H1 (cell line): ENCODE measurements around the gene LAMB1. TPM values are rescaled to one million over a fixed set of nuclear protein-coding genes. Genes with fewer than 3 reads are reported as not detected.

Source experiments
- CTCF ChIA-PET: fragments of 300-600 bp; sonication (Branson Sonifier 250); formaldehyde crosslinking; loops from one replicate; lab custom pipeline; 2021; ENCODE audit not compliant: partially characterized antibody; lab: Charles Lee
- POLR2A ChIA-PET: fragments of 300-600 bp; sonication (Branson Sonifier 250); formaldehyde crosslinking; loops from one replicate; lab custom pipeline; 2021; ENCODE audit warnings: inconsistent platforms; ENCODE audit not compliant: partially characterized antibody; lab: Charles Lee
- DNase-seq, 2 experiments: peaks; one replicate each; pipeline versions ENCODE4 v3.0.0 to v3.0.0-alpha.2; 2010 to 2022; ENCODE audit warnings: low spot score in 2 of 2, low read depth in 1 of 2, mixed read lengths in 1 of 2
- FAIRE-seq: peaks from 2 replicates; lab custom pipeline; 2011; peaks lifted over from hg19 to GRCh38; lab: Jason Lieb, UNC
- H2AFZ ChIP-seq: 2 replicates; pipeline ENCODE4 v1.8.1; 2012; ENCODE audit warnings: low read length, inconsistent platforms
- H2AK5ac ChIP-seq: 2 replicates; pipeline ENCODE4 v1.6.1; 2013; ENCODE audit warnings: low read depth, low read length
- H2BK120ac ChIP-seq: replicated peaks from 2 replicates; pipeline ENCODE3; 2013; ENCODE audit warnings: low read depth, low read length, inconsistent platforms
- H2BK12ac ChIP-seq: 2 replicates; pipeline ENCODE4 v1.6.1; 2013; ENCODE audit warnings: low read depth, low read length
- H2BK15ac ChIP-seq: 2 replicates; pipeline ENCODE4 v1.6.1; 2013; ENCODE audit warnings: low read length
- H2BK20ac ChIP-seq: 2 replicates; pipeline ENCODE4 v1.6.1; 2013; ENCODE audit warnings: low read length
- H2BK5ac ChIP-seq: 2 replicates; pipeline ENCODE4 v1.6.1; 2013; ENCODE audit warnings: low read depth, low read length
- H3K14ac ChIP-seq: 2 replicates; pipeline ENCODE4 v1.6.1; 2013; ENCODE audit warnings: inconsistent platforms; ENCODE audit not compliant: insufficient read length
- H3K18ac ChIP-seq: 2 replicates; pipeline ENCODE4 v1.6.1; 2013; ENCODE audit warnings: low read length; ENCODE audit errors: extremely low read depth
- H3K23ac ChIP-seq: 2 replicates; pipeline ENCODE4 v1.6.1; 2013; ENCODE audit warnings: inconsistent platforms; ENCODE audit not compliant: insufficient read length
- H3K23me2 ChIP-seq: 2 replicates; pipeline ENCODE4 v1.6.1; 2013; ENCODE audit warnings: low read depth, low read length
- H3K27ac ChIP-seq: 2 replicates; pipeline ENCODE4 v1.6.1; 2011; ENCODE audit warnings: low read depth, low read length, inconsistent platforms
- H3K27me3 ChIP-seq, 4 experiments: replicated peaks in 1 of 4; 1 replicate in 1 of 4; 2 replicates in 3 of 4; pipeline versions ENCODE4 v1.6.1 to v1.8.1; 2011 to 2013; ENCODE audit warnings: low read length in 3 of 4, mild to moderate bottlenecking in 3 of 4, inconsistent platforms in 2 of 4, mixed read lengths in 2 of 4, moderate library complexity in 1 of 4; ENCODE audit not compliant: control insufficient read depth in 3 of 4, insufficient read depth in 3 of 4; ENCODE audit errors: extremely low read depth in 1 of 4
- H3K36me3 ChIP-seq, 4 experiments: 2 replicates each; pipeline versions ENCODE4 v1.6.1 to v1.8.1; 2011 to 2013; ENCODE audit warnings: mild to moderate bottlenecking in 4 of 4, low read length in 3 of 4, moderate library complexity in 2 of 4, control low read depth in 1 of 4, inconsistent platforms in 1 of 4; ENCODE audit not compliant: insufficient read depth in 4 of 4, control insufficient read depth in 2 of 4
- H3K4ac ChIP-seq: replicated peaks from 2 replicates; pipeline ENCODE3; 2013; ENCODE audit warnings: low read length, low read depth, mixed read lengths, inconsistent platforms; ENCODE audit not compliant: insufficient read length
- H3K4me1 ChIP-seq, 4 experiments: replicated peaks in 1 of 4; 1 replicate in 1 of 4; 2 replicates in 3 of 4; pipeline versions ENCODE4 v1.6.1 to v1.8.1; 2011 to 2013; ENCODE audit warnings: low read length in 3 of 4, inconsistent platforms in 2 of 4, mixed read lengths in 1 of 4; ENCODE audit not compliant: insufficient read depth in 4 of 4, control insufficient read depth in 3 of 4
- H3K4me2 ChIP-seq, 2 experiments: 2 replicates each; pipeline versions ENCODE4 v1.6.1 to v1.8.1; 2011 to 2013; ENCODE audit warnings: low read depth in 2 of 2, low read length in 2 of 2, control low read depth in 1 of 2, inconsistent platforms in 1 of 2, mild to moderate bottlenecking in 1 of 2; ENCODE audit not compliant: insufficient read depth in 1 of 2
- H3K4me3 ChIP-seq, 4 experiments: fragments of 200-600, 300-600 bp in 1 of 4; sonication (generic), shearing (Covaris generic), sonication (Bioruptor Twin) in 1 of 4; 2 replicates each; pipeline versions ENCODE4 v1.5.1 to v1.8.1; 2011 to 2016; ENCODE audit warnings: low read length in 4 of 4, low read depth in 3 of 4, control low read depth in 2 of 4, inconsistent platforms in 2 of 4, mild to moderate bottlenecking in 2 of 4, mixed read lengths in 1 of 4, moderate library complexity in 1 of 4; ENCODE audit not compliant: insufficient read depth in 2 of 4; ENCODE audit errors: extremely low read depth in 1 of 4
- H3K56ac ChIP-seq: replicated peaks from 2 replicates; pipeline ENCODE3; 2013; ENCODE audit warnings: low read depth, mild to moderate bottlenecking, mixed read lengths, low read length, inconsistent platforms; ENCODE audit not compliant: insufficient read length
- H3K79me1 ChIP-seq: 2 replicates; pipeline ENCODE4 v1.6.1; 2013; ENCODE audit warnings: low read depth, low read length, control low read depth
- H3K79me2 ChIP-seq, 2 experiments: 2 replicates each; pipeline versions ENCODE4 v1.6.1 to v1.8.1; 2012 to 2013; ENCODE audit warnings: low read length in 2 of 2, mild to moderate bottlenecking in 2 of 2, inconsistent platforms in 1 of 2; ENCODE audit not compliant: insufficient read depth in 2 of 2, control insufficient read depth in 1 of 2
- H3K9ac ChIP-seq, 4 experiments: replicated peaks in 1 of 4; 1 replicate in 1 of 4; 2 replicates in 3 of 4; pipeline versions ENCODE4 v1.6.1 to v1.8.1; 2011 to 2013; ENCODE audit warnings: low read depth in 3 of 4, low read length in 3 of 4, control low read depth in 2 of 4, mild to moderate bottlenecking in 2 of 4, moderate library complexity in 2 of 4, inconsistent platforms in 1 of 4; ENCODE audit errors: extremely low read depth in 1 of 4
- H3K9me3 ChIP-seq, 2 experiments: 2 replicates each; pipeline versions ENCODE4 v1.6.1 to v1.8.1; 2012 to 2013; ENCODE audit warnings: mild to moderate bottlenecking in 2 of 2, moderate library complexity in 2 of 2, control low read depth in 1 of 2, inconsistent platforms in 1 of 2, low read depth in 1 of 2, low read length in 1 of 2, mixed read lengths in 1 of 2; ENCODE audit not compliant: insufficient read depth in 2 of 2
- H4K20me1 ChIP-seq, 2 experiments: replicated peaks in 1 of 2; 2 replicates each; pipeline versions ENCODE3 to v1.8.1; 2011 to 2013; ENCODE audit warnings: inconsistent platforms in 2 of 2, low read length in 2 of 2, mild to moderate bottlenecking in 1 of 2; ENCODE audit not compliant: insufficient read depth in 2 of 2, control insufficient read depth in 1 of 2
- H4K5ac ChIP-seq: 2 replicates; pipeline ENCODE4 v1.6.1; 2013; ENCODE audit warnings: low read length, low read depth, mixed read lengths, inconsistent platforms; ENCODE audit not compliant: insufficient read length
- H4K8ac ChIP-seq: 2 replicates; pipeline ENCODE4 v1.8.0; 2013; ENCODE audit warnings: mild to moderate bottlenecking, moderate library complexity, low read length, inconsistent platforms; ENCODE audit not compliant: insufficient read depth; ENCODE audit errors: extremely low read depth
- H4K91ac ChIP-seq: replicated peaks from 2 replicates; pipeline ENCODE3; 2013; ENCODE audit warnings: low read length, mixed read lengths, inconsistent platforms; ENCODE audit not compliant: insufficient read length
- JUND ChIP-seq: IDR thresholded peaks from 2 replicates; pipeline ENCODE4 v1.6.1; 2011; ENCODE audit warnings: mild to moderate bottlenecking, improper control_type of control experiment, low read length
- RAD21 ChIP-seq, 2 experiments: IDR thresholded peaks in 1 of 2; conservative IDR thresholded peaks in 1 of 2; 2 replicates each; pipeline ENCODE4 v1.6.1; 2011; ENCODE audit warnings: low read depth in 2 of 2, low read length in 2 of 2, improper control_type of control experiment in 1 of 2, inconsistent platforms in 1 of 2, mild to moderate bottlenecking in 1 of 2, moderate library complexity in 1 of 2
- WGBS, 2 experiments: shearing (Covaris generic) in 1 of 2; methylation state at CpG; one replicate each; pipeline versions ENCODE4 v1.1.6 to v1.1.7; 2013 to 2015; ENCODE audit warnings: low lambda C conversion rate in 2 of 2, mixed read lengths in 2 of 2, inconsistent platforms in 1 of 2, low coverage in 1 of 2, missing lambda C conversion rate in 1 of 2; ENCODE audit not compliant: insufficient replicate concordance in 2 of 2, insufficient coverage in 1 of 2, insufficient read length in 1 of 2; ENCODE audit errors: extremely low coverage in 1 of 2, missing lambda C conversion rate in 1 of 2; 5-methylcytosine and 5-hydroxymethylcytosine counted together
- polyA plus RNA-seq, 7 experiments: library from polyadenylated mRNA; depleted of rRNA in 3 of 7; stranded (reverse) in 5 of 7; unstranded in 2 of 7; fragments of >200 nt in 5 of 7; fragments of 200-250 nt in 2 of 7; gene quantifications; 1 replicate in 5 of 7; 2 replicates in 1 of 7; 4 replicates in 1 of 7; pipeline versions ENCODE4 v1.2.1 to v1.2.3, GENCODE V29; 2011 to 2013; ENCODE audit warnings: missing spikeins in 2 of 7, mixed read lengths in 2 of 7
- total RNA-seq: library from RNA; stranded (reverse); fragmentation: NEBNext Ultra II Directional; extraction: Animal tissue kit (Norgen Biotek cat#: 25700); gene quantifications from 2 replicates; pipeline ENCODE4 v1.2.1, GENCODE V29; 2021

The LAMB1 gene
- total and polyA plus RNA-seq, 2 of the 8 experiments (the other 6 are each of a cell fraction or from before 2014, with no cell fraction given) = 31.9 to 38.5 TPM

GRCh38 chr7:108014747-108015682, 12.1 kb upstream of the LAMB1 start:
- no peak overlapping the region for H2BK20ac ChIP-seq
- H3K9me3 ChIP-seq = no peaks in the 10 kb centered on the region
- H2BK12ac ChIP-seq = no peak overlapping the region
- H3K4me1 ChIP-seq = no peaks in the 10 kb centered on the region
- no peaks in the 10 kb centered on the region for H4K20me1 ChIP-seq
- no peaks in the 10 kb centered on the region for H3K36me3 ChIP-seq
- no peak overlapping the region for H2BK120ac ChIP-seq
- no peak overlapping the region for H3K4me3 ChIP-seq
- H3K23ac ChIP-seq = no peak overlapping the region
- no peaks in the 10 kb centered on the region for H3K79me1 ChIP-seq
- no peak for TF ChIP-seq JUND
- no peak for TF ChIP-seq RAD21 (IDR thresholded peaks at IDR 0.05 in 1 of 2, conservative IDR thresholded peaks at IDR 0.05 in 1 of 2; ENCODE audit: low read depth in 2 of 2, low read length in 2 of 2)
- TF ChIP-seq, all 59 proteins: peak for 0
- H3K9ac ChIP-seq = no peak overlapping the region
- no peak overlapping the region for H4K5ac ChIP-seq
- no peaks in the 10 kb centered on the region for H3K27me3 ChIP-seq
- ChIA-PET POLR2A (no interaction called here), CTCF (interaction anchor here (0.7 to 8.0 kb wide), 8 partner anchors 7 to 72 kb away, joined by 3 to 86 read pairs (median 5); no protein-coding TSS in a partner anchor)
- 86% methylated on average over 6 of the region's 6 CpGs; no CpG with 5 or more reads in 1 of the 2 experiments for WGBS, 2 experiments
- H2BK5ac ChIP-seq = no peak overlapping the region
- DNase-seq (no peak), FAIRE-seq (no peak)
- H3K14ac ChIP-seq = no peak overlapping the region
- H3K4me2 ChIP-seq = no peak overlapping the region
- H2AK5ac ChIP-seq = no peak overlapping the region
- no peaks in the 10 kb centered on the region for H3K79me2 ChIP-seq
- no peak overlapping the region for H3K27ac ChIP-seq
- no peak overlapping the region for H2AFZ ChIP-seq
- H2BK15ac ChIP-seq = no peak overlapping the region
- H3K18ac ChIP-seq = no peak overlapping the region
- H4K8ac ChIP-seq = no peak overlapping the region
- H4K91ac ChIP-seq = no peak overlapping the region
- no peak overlapping the region for H3K56ac ChIP-seq
- H3K4ac ChIP-seq = no peak overlapping the region
- no peaks in the 10 kb centered on the region for H3K23me2 ChIP-seq
